B cell (primary cell): ENCODE data around the gene PHOSPHO2. TPM values are rescaled to one million over a fixed set of nuclear protein-coding genes. Genes with fewer than 3 reads are reported as not detected.

Experiments used
- ATAC-seq: fragments of 200-7000 bp; cut with Tn5 transposase; one replicate; pipeline ENCODE4 v1.10.0; 2021; ENCODE audit warnings: low read depth, mild to moderate bottlenecking, moderate number of reproducible peaks, moderate library complexity
- CTCF ChIA-PET: fragments of 350-600 bp; sonication (Branson Sonifier 250); formaldehyde crosslinking; loops from one replicate; lab custom pipeline; 2021; ENCODE audit warnings: antibody characterized with exemption, inconsistent platforms; lab: Charles Lee
- POLR2A ChIA-PET: fragments of 350-600 bp; sonication (Branson Sonifier 250); formaldehyde crosslinking; loops from one replicate; lab custom pipeline; 2021; ENCODE audit warnings: antibody characterized with exemption; lab: Charles Lee
- DNase-seq: peaks from one replicate; pipeline ENCODE4 v3.0.0; 2013
- H2AFZ ChIP-seq: 2 replicates; pipeline ENCODE4 v1.6.1; 2012; ENCODE audit warnings: mild to moderate bottlenecking, low read depth, low read length; ENCODE audit not compliant: insufficient read depth, poor library complexity, severe bottlenecking
- H3K27ac ChIP-seq, 2 donors: 1 replicate in 1 of 2; 2 replicates in 1 of 2; pipeline ENCODE4 v1.5.1; 2012 to 2013; ENCODE audit warnings: low read length in 2 of 2, mild to moderate bottlenecking in 2 of 2, moderate library complexity in 1 of 2
- H3K27me3 ChIP-seq, 4 experiments: fragments of 200-600 bp in 1 of 4; sonication (generic) in 1 of 4; replicated peaks in 1 of 4; 1 replicate in 2 of 4; 2 replicates in 2 of 4; pipeline versions ENCODE4 v1.6.1 to v1.7.0; 2013 to 2016; ENCODE audit warnings: low read length in 3 of 4, mild to moderate bottlenecking in 2 of 4, mixed read lengths in 1 of 4, moderate library complexity in 1 of 4; ENCODE audit not compliant: insufficient read depth in 4 of 4, control insufficient read depth in 3 of 4; ENCODE audit errors: control extremely low read depth in 1 of 4
- H3K36me3 ChIP-seq, 2 experiments: replicated peaks in 1 of 2; 1 replicate in 1 of 2; 2 replicates in 1 of 2; pipeline versions ENCODE4 v1.6.1 to v1.7.1; 2013; ENCODE audit warnings: low read length in 1 of 2; ENCODE audit not compliant: insufficient read depth in 2 of 2, control insufficient read depth in 1 of 2; ENCODE audit errors: control extremely low read depth in 1 of 2, extremely low read depth in 1 of 2
- H3K4me1 ChIP-seq, 2 donors: fragments of 200-600 bp in 1 of 2; sonication (generic) in 1 of 2; 1 replicate in 1 of 2; 2 replicates in 1 of 2; pipeline versions ENCODE4 v1.5.1 to v1.6.1; 2013 to 2017; ENCODE audit warnings: low read length in 2 of 2; ENCODE audit not compliant: control insufficient read depth in 2 of 2, insufficient read depth in 2 of 2
- H3K4me2 ChIP-seq: replicated peaks from 2 replicates; pipeline ENCODE3; 2012; ENCODE audit warnings: mild to moderate bottlenecking, low read depth, low read length; ENCODE audit not compliant: poor library complexity, severe bottlenecking
- H3K4me3 ChIP-seq, 5 experiments: fragments of 200-600 bp in 1 of 5; sonication (generic) in 1 of 5; 1 replicate in 3 of 5; 2 replicates in 2 of 5; pipeline versions ENCODE4 v1.5.1 to v1.7.0; 2011 to 2016; ENCODE audit warnings: low read length in 4 of 5, mild to moderate bottlenecking in 4 of 5, low read depth in 2 of 5, control low read depth in 1 of 5, moderate library complexity in 1 of 5; ENCODE audit not compliant: insufficient read depth in 1 of 5; ENCODE audit errors: control extremely low read depth in 1 of 5, extremely low read depth in 1 of 5
- H3K79me2 ChIP-seq: fragments of 200-600 bp; sonication (generic); one replicate; pipeline ENCODE4 v1.6.0; 2016; ENCODE audit warnings: low read length; ENCODE audit not compliant: control insufficient read depth, insufficient read depth
- H3K9ac ChIP-seq: fragments of 200-600 bp; sonication (generic); 2 replicates; pipeline ENCODE4 v1.6.1; 2017; ENCODE audit warnings: mild to moderate bottlenecking, low read length, moderate library complexity
- H3K9me3 ChIP-seq, 3 donors: one replicate each; pipeline versions ENCODE4 v1.6.1 to v1.7.1; 2013; ENCODE audit warnings: low read length in 2 of 3; ENCODE audit not compliant: control insufficient read depth in 2 of 3, insufficient read depth in 1 of 3; ENCODE audit errors: control extremely low read depth in 1 of 3
- H4K20me1 ChIP-seq: 2 replicates; pipeline ENCODE4 v1.6.0; 2012; ENCODE audit warnings: mild to moderate bottlenecking, low read length; ENCODE audit not compliant: insufficient read depth, control insufficient read depth, poor library complexity, severe bottlenecking
- H3K27ac Mint-ChIP-seq: one replicate; pipeline ENCODE4 v1.8.0; 2021; ENCODE audit warnings: mixed read lengths
- H3K27me3 Mint-ChIP-seq: one replicate; pipeline ENCODE4 v1.8.0; 2021; ENCODE audit warnings: mixed read lengths
- H3K4me1 Mint-ChIP-seq: one replicate; pipeline ENCODE4 v1.8.0; 2021; ENCODE audit warnings: mixed read lengths
- H3K4me3 Mint-ChIP-seq: one replicate; pipeline ENCODE4 v1.8.0; 2021; ENCODE audit warnings: mixed read lengths
- H3K9me3 Mint-ChIP-seq: one replicate; pipeline ENCODE4 v1.8.0; 2022; ENCODE audit warnings: mixed read lengths; ENCODE audit not compliant: insufficient read depth
- CTCF ChIP-seq: fragments of 200-600 bp; IDR thresholded peaks from one replicate; pipeline ENCODE4 v1.8.0; 2022; ENCODE audit warnings: antibody characterized with exemption, mild to moderate bottlenecking
- EZH2 ChIP-seq: IDR thresholded peaks from 2 replicates; pipeline ENCODE4 v1.6.1; 2012; ENCODE audit warnings: borderline replicate concordance, low read depth, mild to moderate bottlenecking, moderate library complexity, low read length; ENCODE audit not compliant: insufficient read depth, poor library complexity, severe bottlenecking
- whole genome bisulfite sequencing: methylation state at CpG from one replicate; pipeline ENCODE4 v1.1.5; 2013; ENCODE audit warnings: missing lambda C conversion rate; ENCODE audit not compliant: insufficient coverage; 5-methylcytosine and 5-hydroxymethylcytosine counted together
- intact Hi-C: fragments of 100-400 bp; cut with micrococcal nuclease; formaldehyde crosslinking; loops from one replicate; pipeline ENCODE4 v1.10.0; 2022
- polyA plus RNA-seq: library from polyadenylated mRNA; depleted of rRNA; stranded (reverse); fragments of >200 nt; gene quantifications from 2 replicates; pipeline ENCODE4 v1.2.3, GENCODE V29; 2012
- total RNA-seq, 2 donors: library from RNA; stranded (reverse); fragments of 120-200 nt in 1 of 2; gene quantifications; 1 replicate in 1 of 2; 2 replicates in 1 of 2; pipeline versions ENCODE4 v1.2.3 to v1.2.4, GENCODE V29; 2013 to 2022

Gene PHOSPHO2
- total and polyA plus RNA-seq, 2 donors (not counting 1 experiment from before 2014, with no cell fraction given) = 1.5 to 8.4 TPM

- no peak overlapping the region for H3K27ac Mint-ChIP-seq
Observed at GRCh38 chr2:169690958-169691357, 3.3 kb upstream of the PHOSPHO2 start.

More at GRCh38 chr2:169690958-169691357, 3.3 kb upstream of the PHOSPHO2 start:
- H3K36me3 ChIP-seq = no peaks in the 10 kb centered on the region
- peaks cover 22% of the 10 kb centered on the region for H3K27me3 Mint-ChIP-seq
- POLR2A ChIA-PET = no interaction called here
- H3K4me1 ChIP-seq = peaks cover 10 to 14% of the 10 kb centered on the region in 2 donors
- no peak overlapping the region for H3K4me3 ChIP-seq
- intact Hi-C loops = loop anchor here (5.0 kb wide), 1 partner anchor 34 kb away; no protein-coding TSS in a partner anchor
- H4K20me1 ChIP-seq = no peaks in the 10 kb centered on the region
- H3K9me3 Mint-ChIP-seq = peaks cover 11% of the 10 kb centered on the region
- H2AFZ ChIP-seq = no peak overlapping the region
- H3K9me3 ChIP-seq = peaks cover 3 to 15% (median 11%) of the 10 kb centered on the region in 3 donors
- no peak for DNase-seq
- no peak for ATAC-seq
- H3K27me3 ChIP-seq = peaks cover 0 to 12% (median 7%) of the 10 kb centered on the region in 4 experiments
- H3K27ac ChIP-seq = no peak overlapping the region
- H3K4me1 Mint-ChIP-seq = peaks cover 18% of the 10 kb centered on the region
- TF ChIP-seq EZH2 = no peak
- no peak for TF ChIP-seq CTCF
- H3K9ac ChIP-seq = no peak overlapping the region
- H3K4me3 Mint-ChIP-seq = no peak overlapping the region
- CTCF ChIA-PET = no interaction called here
- no peaks in the 10 kb centered on the region for H3K79me2 ChIP-seq
- no peak overlapping the region for H3K4me2 ChIP-seq
- 100% methylated on average over 1 of the region's 1 CpG for WGBS
